HCT116 (cell line): ENCODE data around the gene UBE2L3.
"Not testable (repeated sequence)": the region's sequence is repeated elsewhere in the genome, so short reads cannot be mapped to it uniquely, and the experiment has no call there.

Experiments
- EZH2 ChIP-seq: fragments of 200-600 bp; sonication (generic); IDR thresholded peaks from 2 replicates; pipeline ENCODE4 v1.6.1; 2017; ENCODE audit warnings: antibody characterized with exemption, mixed run types
- EZH2phosphoT487 ChIP-seq: fragments of 200-600 bp; IDR thresholded peaks from 2 replicates; pipeline ENCODE4 v1.6.1; 2018; ENCODE audit warnings: antibody characterized with exemption, borderline replicate concordance

GRCh38 chr22:21560657-21561056 is 6.9 kb upstream of the UBE2L3 start:
- TF ChIP-seq EZH2, EZH2phosphoT487: not testable (repeated sequence)
